Measurements from ENCODE around the gene NME1.

NME1 gene

GRCh38 chr17:51197754-51198153 is 44.4 kb downstream of the NME1 start:
- DNase-seq: no peak

- DNase-seq: no peak
These were observed 46.9 kb downstream of the NME1 start for GRCh38 chr17:51200295-51200694.

DNA sequence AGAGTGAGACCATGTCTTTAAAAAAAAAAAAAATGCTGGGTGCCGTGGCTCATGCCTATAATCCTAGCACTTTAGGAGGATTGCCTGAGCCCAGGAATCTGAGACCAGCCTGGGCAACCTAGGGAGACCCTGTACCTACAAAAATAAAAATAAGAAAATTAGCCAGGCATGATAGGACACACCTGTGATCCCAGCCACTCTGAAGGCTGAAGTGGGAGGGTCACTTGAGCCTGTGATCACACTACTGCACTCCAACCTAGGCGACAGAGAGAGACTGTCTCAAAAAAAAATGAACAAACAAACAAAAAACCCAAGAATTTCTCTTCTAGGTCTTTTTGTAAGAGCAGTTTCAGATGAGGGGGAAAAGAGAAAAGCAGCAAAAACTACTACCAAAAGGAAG is 47.5 kb downstream of the NME1 start:
- no peak for DNase-seq

DNA sequence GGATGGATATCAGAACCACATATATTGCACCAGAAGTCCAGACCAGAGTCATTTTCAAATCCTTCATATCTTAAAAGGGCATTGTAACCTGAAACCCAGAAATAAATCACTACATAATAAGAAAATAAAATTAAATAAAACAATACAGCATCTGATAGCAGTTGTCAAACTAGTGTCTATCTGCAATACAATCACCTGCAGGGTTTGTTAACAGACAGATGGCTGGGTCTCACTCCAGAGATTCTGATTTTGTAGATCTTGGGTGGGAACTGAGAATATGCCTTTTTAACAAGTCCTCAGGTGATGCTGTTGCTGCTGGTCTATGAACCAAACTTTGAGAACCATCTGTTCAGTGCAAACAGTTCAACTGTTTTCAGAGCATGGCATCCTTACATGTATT is 50.5 kb downstream of the NME1 start:
- DNase-seq: no peak
